ENCODE data around the gene BHLHE23. TPM values are rescaled to one million over a fixed set of nuclear protein-coding genes. Genes with fewer than 3 reads are reported as not detected.

BHLHE23 gene
- total RNA-seq = not detected in 2 replicates

DNA sequence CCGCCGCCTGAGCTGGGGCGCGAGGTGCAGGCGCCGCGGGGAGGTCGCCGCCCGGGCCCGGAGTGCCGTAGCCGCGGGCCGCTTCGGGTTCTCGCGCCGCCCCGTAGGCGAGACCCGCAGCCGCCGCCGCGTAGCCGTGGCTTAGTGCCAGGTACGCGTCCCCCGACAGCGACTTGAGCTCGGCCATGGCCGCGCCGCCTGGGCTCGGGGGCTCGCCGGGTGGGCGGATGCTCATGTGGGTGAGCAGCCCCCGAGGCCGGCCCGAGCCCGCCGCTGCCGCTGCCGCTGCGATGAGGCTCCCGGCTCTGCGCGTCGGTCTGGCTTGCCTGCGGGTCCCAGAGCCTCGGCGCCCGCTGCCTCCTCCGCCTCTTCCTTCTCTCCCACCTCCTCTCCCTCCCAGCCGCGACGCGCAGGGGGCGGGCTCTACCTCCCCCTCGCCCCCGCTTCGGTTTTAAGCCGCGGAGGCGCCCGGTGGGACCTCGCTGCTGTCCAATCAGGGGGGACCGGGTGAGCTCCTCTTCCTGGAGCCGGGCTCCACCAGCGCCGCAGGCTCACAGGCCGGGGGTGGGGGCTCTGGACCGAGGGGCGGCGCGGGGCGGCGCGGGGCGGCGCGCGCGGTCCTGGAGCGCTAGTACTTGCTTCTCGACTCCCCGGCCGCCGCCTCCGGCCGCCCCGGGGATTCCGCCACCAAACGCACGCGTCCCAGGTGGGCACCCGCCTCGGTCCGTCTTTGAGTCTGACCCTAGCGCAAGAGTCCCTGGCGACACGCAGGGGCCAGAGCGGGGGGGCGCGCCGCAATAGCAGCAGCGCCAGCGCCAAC lies at the start of gene BHLHE23:
Gene BHLHE23, minus strand, starts transcription at position 425 of the 820 bp plus-strand sequence. Its CDS starts 190 bp downstream, at position 235.

Other genes with a start within 250 kb of the BHLHE23 start
- 18.8 and 19.8 TPM in 2 replicates for gene MRGBP, start 210.5 kb downstream of the BHLHE23 start, total RNA-seq
- gene OGFR, start 202.1 kb downstream of the BHLHE23 start, total RNA-seq = 47.2 and 48.7 TPM in 2 replicates
- 1.3 and 44.4 TPM in 2 replicates for gene COL9A3, start 189.9 kb downstream of the BHLHE23 start, total RNA-seq
- gene TCFL5, start 145.1 kb downstream of the BHLHE23 start, total RNA-seq = 8.0 and 15.4 TPM in 2 replicates
- 28.4 and 40.6 TPM in 2 replicates for gene DIDO1, start 80.5 kb downstream of the BHLHE23 start, total RNA-seq
- 21.1 and 23.7 TPM in 2 replicates for gene GID8, start 68.8 kb downstream of the BHLHE23 start, total RNA-seq
- gene SLC17A9, start 54.3 kb downstream of the BHLHE23 start, total RNA-seq = 3.0 and 17.1 TPM in 2 replicates
- 25.1 and 38.6 TPM in 2 replicates for gene YTHDF1, start 209.2 kb upstream of the BHLHE23 start, total RNA-seq
- gene BIRC7, start 228.9 kb upstream of the BHLHE23 start, total RNA-seq = not detected in 2 replicates
- gene NKAIN4, start 247.5 kb upstream of the BHLHE23 start, total RNA-seq = 3.7 TPM in 1 of 2 replicates, not detected in the other

All from epithelial cell of alveolus of lung (primary cell).